Activated T-cell treated with anti-CD3 and anti-CD28 coated beads, Interleukin-2, amount 50 U/mL, for 24 hours (primary cell): Measurements from ENCODE around the gene CSPG4.
A peak's percentile ranks its signal among the peaks of the same experiment; 100 is the strongest.
"Not testable (repeated sequence)": the region's sequence is repeated elsewhere in the genome, so short reads cannot be mapped to it uniquely, and the experiment has no call there.

Experiments used
- DNase-seq: peaks from one replicate; pipeline ENCODE4 v3.0.0-alpha.2; 2020
- H3K27ac Mint-ChIP-seq: 2 replicates; pipeline ENCODE4 v1.8.0; 2020; ENCODE audit warnings: mild to moderate bottlenecking, mixed read lengths
- H3K27me3 Mint-ChIP-seq: 2 replicates; pipeline ENCODE4 v1.8.0; 2020; ENCODE audit warnings: mixed read lengths
- H3K36me3 Mint-ChIP-seq: 2 replicates; pipeline ENCODE4 v1.8.0; 2020; ENCODE audit warnings: low read depth, mixed read lengths
- H3K4me1 Mint-ChIP-seq: 2 replicates; pipeline ENCODE4 v1.8.0; 2020; ENCODE audit warnings: low read depth, mixed read lengths
- H3K4me3 Mint-ChIP-seq: 2 replicates; pipeline ENCODE4 v1.8.0; 2020; ENCODE audit warnings: mild to moderate bottlenecking, moderate library complexity, mixed read lengths
- H3K9me3 Mint-ChIP-seq: 2 replicates; pipeline ENCODE4 v1.8.0; 2020; ENCODE audit warnings: mixed read lengths

Gene CSPG4

GRCh38 chr15:75695634-75696310 lies 16.9 kb downstream of the CSPG4 start:
- Mint-ChIP-seq H3K4me3 (no peak overlapping the region), H3K9me3 (no peaks in the 10 kb centered on the region), H3K27me3 (peaks cover 27% of the 10 kb centered on the region), H3K27ac (no peak overlapping the region), H3K4me1 (peaks cover 12% of the 10 kb centered on the region), H3K36me3 (no peaks in the 10 kb centered on the region)
- DNase-seq: no peak

- DNase-seq: no peak
- Mint-ChIP-seq H3K27me3 (peaks cover 27% of the 10 kb centered on the region), H3K4me1 (peaks cover 9% of the 10 kb centered on the region), H3K4me3 (no peak overlapping the region), H3K36me3 (no peaks in the 10 kb centered on the region), H3K9me3 (no peaks in the 10 kb centered on the region), H3K27ac (no peak overlapping the region)
These were observed 17.4 kb downstream of the CSPG4 start for GRCh38 chr15:75695220-75695619.

- Mint-ChIP-seq H3K36me3 (no peaks in the 10 kb centered on the region), H3K27ac (no peak overlapping the region), H3K9me3 (no peaks in the 10 kb centered on the region), H3K27me3 (peaks cover 27% of the 10 kb centered on the region), H3K4me3 (no peak overlapping the region), H3K4me1 (peaks cover 9% of the 10 kb centered on the region)
- DNase-seq: no peak
These were observed 18.1 kb downstream of the CSPG4 start for GRCh38 chr15:75694241-75695182.

- peaks cover 9% of the 10 kb centered on the region for H3K4me1 Mint-ChIP-seq
- no peak overlapping the region for H3K4me3 Mint-ChIP-seq
- no peaks in the 10 kb centered on the region for H3K36me3 Mint-ChIP-seq
- no peaks in the 10 kb centered on the region for H3K9me3 Mint-ChIP-seq
- DNase-seq: no peak
- no peak overlapping the region for H3K27ac Mint-ChIP-seq
- peaks cover 27% of the 10 kb centered on the region for H3K27me3 Mint-ChIP-seq
These were observed 19.0 kb downstream of the CSPG4 start for GRCh38 chr15:75693501-75694240.

GRCh38 chr15:75693028-75693427 lies 19.6 kb downstream of the CSPG4 start:
- DNase-seq, H3K36me3 Mint-ChIP-seq, H3K9me3 Mint-ChIP-seq, H3K27ac Mint-ChIP-seq, H3K4me3 Mint-ChIP-seq, H3K4me1 Mint-ChIP-seq: not testable (repeated sequence)
- peaks cover 28% of the 10 kb centered on the region for H3K27me3 Mint-ChIP-seq

GRCh38 chr15:75692311-75692710 lies 20.3 kb downstream of the CSPG4 start:
- not testable (repeated sequence) for H3K4me3 Mint-ChIP-seq, H3K9me3 Mint-ChIP-seq, H3K27ac Mint-ChIP-seq, DNase-seq, H3K4me1 Mint-ChIP-seq, H3K36me3 Mint-ChIP-seq
- H3K27me3 Mint-ChIP-seq: peaks cover 29% of the 10 kb centered on the region

GRCh38 chr15:75689429-75689828 lies 23.2 kb downstream of the CSPG4 start:
- H3K27me3 Mint-ChIP-seq: peaks cover 23% of the 10 kb centered on the region
- not testable (repeated sequence) for H3K36me3 Mint-ChIP-seq, DNase-seq, H3K9me3 Mint-ChIP-seq, H3K4me1 Mint-ChIP-seq, H3K4me3 Mint-ChIP-seq, H3K27ac Mint-ChIP-seq

GRCh38 chr15:75688831-75689230 lies 23.8 kb downstream of the CSPG4 start:
- DNase-seq: no peak
- Mint-ChIP-seq H3K27ac (no peak overlapping the region), H3K4me3 (no peak overlapping the region), H3K9me3 (no peaks in the 10 kb centered on the region), H3K36me3 (no peaks in the 10 kb centered on the region), H3K4me1 (no peaks in the 10 kb centered on the region), H3K27me3 (peaks cover 19% of the 10 kb centered on the region)

GRCh38 chr15:75688278-75688557 lies 24.4 kb downstream of the CSPG4 start:
- Mint-ChIP-seq H3K4me3 (no peak overlapping the region), H3K36me3 (no peaks in the 10 kb centered on the region), H3K27ac (no peak overlapping the region)

GRCh38 chr15:75687486-75688277 lies 25.0 kb downstream of the CSPG4 start:
- Mint-ChIP-seq H3K27ac (no peak overlapping the region), H3K27me3 (peaks cover 9% of the 10 kb centered on the region), H3K4me3 (no peak overlapping the region), H3K9me3 (no peaks in the 10 kb centered on the region), H3K36me3 (no peaks in the 10 kb centered on the region), H3K4me1 (no peaks in the 10 kb centered on the region)
- DNase-seq: no peak

More at GRCh38 chr15:75688278-75688557, 24.4 kb downstream of the CSPG4 start:
- DNase-seq: no peak
- Mint-ChIP-seq H3K27me3 (peaks cover 13% of the 10 kb centered on the region), H3K9me3 (no peaks in the 10 kb centered on the region), H3K4me1 (no peaks in the 10 kb centered on the region)

GRCh38 chr15:75686212-75686642 lies 26.4 kb downstream of the CSPG4 start:
- H3K4me1 Mint-ChIP-seq, H3K27me3 Mint-ChIP-seq, H3K27ac Mint-ChIP-seq, H3K9me3 Mint-ChIP-seq, H3K4me3 Mint-ChIP-seq, H3K36me3 Mint-ChIP-seq: not testable (repeated sequence)
- peak; percentile 86 for DNase-seq

GRCh38 chr15:75685195-75685594 lies 27.5 kb downstream of the CSPG4 start:
- Mint-ChIP-seq H3K4me1 (no peaks in the 10 kb centered on the region), H3K27ac (no peak overlapping the region), H3K4me3 (no peak overlapping the region), H3K9me3 (no peaks in the 10 kb centered on the region), H3K36me3 (no peaks in the 10 kb centered on the region), H3K27me3 (peaks cover 3% of the 10 kb centered on the region)
- DNase-seq: no peak

- H3K27me3 Mint-ChIP-seq: peaks cover 3% of the 10 kb centered on the region
- no peaks in the 10 kb centered on the region for H3K4me1 Mint-ChIP-seq
- no peak overlapping the region for H3K27ac Mint-ChIP-seq
- no peaks in the 10 kb centered on the region for H3K9me3 Mint-ChIP-seq
- DNase-seq: no peak
- H3K36me3 Mint-ChIP-seq: no peaks in the 10 kb centered on the region
- no peak overlapping the region for H3K4me3 Mint-ChIP-seq
These were observed 28.0 kb downstream of the CSPG4 start for GRCh38 chr15:75684648-75685047.

GRCh38 chr15:75683646-75684312 lies 28.9 kb downstream of the CSPG4 start:
- not testable (repeated sequence) for H3K27ac Mint-ChIP-seq, H3K9me3 Mint-ChIP-seq, H3K36me3 Mint-ChIP-seq, H3K4me1 Mint-ChIP-seq, H3K27me3 Mint-ChIP-seq, H3K4me3 Mint-ChIP-seq
- DNase-seq: peak; percentile 81
